ENCODE results near the gene LIPK.

Gene LIPK

GRCh38 chr10:88670497-88670896 lies 35.6 kb upstream of the LIPK start:
- no peaks in the 10 kb centered on the region for H3K36me3 ChIP-seq (ENCODE audit: low read depth)
- H3K9me3 ChIP-seq (ENCODE audit: severe bottlenecking): no peaks in the 10 kb centered on the region
- no peaks in the 10 kb centered on the region for H3K4me1 ChIP-seq (ENCODE audit: insufficient read depth, poor library complexity, severe bottlenecking)
- no peak overlapping the region for H3K27ac ChIP-seq (ENCODE audit: poor library complexity, severe bottlenecking)
- H3K4me3 ChIP-seq (ENCODE audit: severe bottlenecking): no peak overlapping the region
- DNase-seq (ENCODE audit: low spot score): no peak
- no peaks in the 10 kb centered on the region for H3K27me3 ChIP-seq (ENCODE audit: insufficient read depth, poor library complexity, severe bottlenecking)
- ATAC-seq (ENCODE audit: low read depth): no peak
- no peak for TF ChIP-seq CTCF (IDR thresholded peaks at IDR 0.05; ENCODE audit: poor library complexity, severe bottlenecking)

DNA sequence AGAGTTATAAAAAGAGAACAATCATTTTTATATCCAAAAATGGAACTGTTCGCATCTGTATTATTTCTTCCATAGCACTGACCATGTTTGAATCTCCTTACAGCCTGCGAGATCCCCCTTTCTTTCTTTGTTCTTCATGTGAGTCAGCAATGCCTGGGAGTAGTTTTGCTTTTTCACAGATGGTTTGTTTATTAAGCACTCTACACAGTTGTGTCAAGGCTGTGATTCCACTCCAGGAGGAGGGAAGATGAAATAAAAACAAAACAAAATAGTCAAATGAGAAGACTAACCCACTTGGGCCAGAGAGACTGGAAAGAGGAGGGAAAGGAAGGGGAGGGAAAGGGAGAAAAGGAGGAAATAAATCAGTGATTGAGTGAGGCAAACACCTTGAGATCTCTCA lies 34.0 kb upstream of the LIPK start:
- no peak for ATAC-seq (ENCODE audit: low read depth)
- DNase-seq (ENCODE audit: low spot score): no peak
- Histone ChIP-seq H3K9me3 (ENCODE audit: severe bottlenecking) (no peaks in the 10 kb centered on the region), H3K4me3 (ENCODE audit: severe bottlenecking) (no peak overlapping the region), H3K4me1 (ENCODE audit: insufficient read depth, poor library complexity, severe bottlenecking) (no peaks in the 10 kb centered on the region), H3K27ac (ENCODE audit: poor library complexity, severe bottlenecking) (no peak overlapping the region), H3K27me3 (ENCODE audit: insufficient read depth, poor library complexity, severe bottlenecking) (no peaks in the 10 kb centered on the region), H3K36me3 (ENCODE audit: low read depth) (no peaks in the 10 kb centered on the region)
- no peak for TF ChIP-seq CTCF (IDR thresholded peaks at IDR 0.05; ENCODE audit: poor library complexity, severe bottlenecking)

- Histone ChIP-seq H3K27me3 (ENCODE audit: insufficient read depth, poor library complexity, severe bottlenecking) (no peaks in the 10 kb centered on the region), H3K36me3 (ENCODE audit: low read depth) (no peaks in the 10 kb centered on the region), H3K9me3 (ENCODE audit: severe bottlenecking) (no peaks in the 10 kb centered on the region), H3K4me3 (ENCODE audit: severe bottlenecking) (no peak overlapping the region), H3K4me1 (ENCODE audit: insufficient read depth, poor library complexity, severe bottlenecking) (no peaks in the 10 kb centered on the region), H3K27ac (ENCODE audit: poor library complexity, severe bottlenecking) (no peak overlapping the region)
- no peak for ATAC-seq (ENCODE audit: low read depth)
- DNase-seq (ENCODE audit: low spot score): no peak
- no peak for TF ChIP-seq CTCF (IDR thresholded peaks at IDR 0.05; ENCODE audit: poor library complexity, severe bottlenecking)
Observed at GRCh38 chr10:88676283-88677060, 29.6 kb upstream of the LIPK start.

DNA sequence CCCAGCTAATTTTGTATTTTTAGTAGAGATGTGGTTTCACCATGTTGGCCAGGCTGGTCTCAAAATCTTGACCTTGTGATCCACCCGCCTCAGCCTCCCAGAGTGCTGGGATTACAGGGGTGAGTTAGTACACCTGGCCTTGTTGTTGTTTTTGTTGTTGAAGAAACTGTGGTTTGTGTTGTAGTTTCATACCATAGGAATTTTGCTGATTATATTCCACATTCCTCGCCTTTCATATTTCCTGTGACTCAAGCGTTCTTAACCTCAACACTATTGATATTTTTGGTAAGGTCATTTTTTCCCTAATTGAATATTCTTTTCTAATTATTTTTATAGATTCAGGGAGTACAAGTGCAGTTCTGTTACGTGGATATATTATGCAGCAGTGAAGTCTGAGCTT lies 25.1 kb upstream of the LIPK start:
- no peak for TF ChIP-seq CTCF (IDR thresholded peaks at IDR 0.05; ENCODE audit: poor library complexity, severe bottlenecking)
- no peaks in the 10 kb centered on the region for H3K36me3 ChIP-seq (ENCODE audit: low read depth)
- ATAC-seq (ENCODE audit: low read depth) (no peak), DNase-seq (ENCODE audit: low spot score) (no peak)
- no peak overlapping the region for H3K4me3 ChIP-seq (ENCODE audit: severe bottlenecking)
- H3K9me3 ChIP-seq (ENCODE audit: severe bottlenecking): no peaks in the 10 kb centered on the region
- H3K4me1 ChIP-seq (ENCODE audit: insufficient read depth, poor library complexity, severe bottlenecking): no peaks in the 10 kb centered on the region
- no peak overlapping the region for H3K27ac ChIP-seq (ENCODE audit: poor library complexity, severe bottlenecking)
- no peaks in the 10 kb centered on the region for H3K27me3 ChIP-seq (ENCODE audit: insufficient read depth, poor library complexity, severe bottlenecking)

GRCh38 chr10:88682491-88682890 lies 23.6 kb upstream of the LIPK start:
- no peak for TF ChIP-seq CTCF (IDR thresholded peaks at IDR 0.05; ENCODE audit: poor library complexity, severe bottlenecking)
- H3K9me3 ChIP-seq (ENCODE audit: severe bottlenecking): no peaks in the 10 kb centered on the region
- ATAC-seq (ENCODE audit: low read depth) (no peak), DNase-seq (ENCODE audit: low spot score) (no peak)
- no peak overlapping the region for H3K4me3 ChIP-seq (ENCODE audit: severe bottlenecking)
- no peak overlapping the region for H3K27ac ChIP-seq (ENCODE audit: poor library complexity, severe bottlenecking)
- H3K36me3 ChIP-seq (ENCODE audit: low read depth): no peaks in the 10 kb centered on the region
- H3K4me1 ChIP-seq (ENCODE audit: insufficient read depth, poor library complexity, severe bottlenecking): no peaks in the 10 kb centered on the region
- no peaks in the 10 kb centered on the region for H3K27me3 ChIP-seq (ENCODE audit: insufficient read depth, poor library complexity, severe bottlenecking)
